ENCODE measurements around the gene PLPPR5. TPM values are rescaled to one million over a fixed set of nuclear protein-coding genes. Genes with fewer than 3 reads are reported as not detected.

PLPPR5 gene
- total RNA-seq, 4 donors from 2014 or later: 0.20 TPM; not detected in 3

- H3K27ac ChIP-seq: no peak overlapping the region
- no peaks in the 10 kb centered on the region for H3K36me3 ChIP-seq
- peaks cover 0 to 18% (median 5%) of the 10 kb centered on the region in 4 donors for H3K4me1 ChIP-seq
- no peak for TF ChIP-seq EP300 (IDR thresholded peaks at IDR 0.05)
- TF ChIP-seq CTCF (IDR thresholded peaks at IDR 0.05): no peak
- no peak for TF ChIP-seq POLR2A (IDR thresholded peaks at IDR 0.05)
- no peaks in the 10 kb centered on the region for H3K9me3 ChIP-seq
- no peak for DNase-seq (ENCODE audit: low spot score in 2 of 2)
- peaks cover 0 to 51% of the 10 kb centered on the region in 2 donors for H3K27me3 ChIP-seq
- 20 to 22% methylated on average over 20 of the region's 20 CpGs for WGBS, 2 donors
- peak overlapping the region in 2 of 4 donors; percentile 26 to 54 for H3K4me3 ChIP-seq
Observed at GRCh38 chr1:99003581-99004253, 944 bp downstream of the PLPPR5 start.

GRCh38 chr1:98992844-98993243 lies 11.8 kb downstream of the PLPPR5 start:
- Histone ChIP-seq H3K27me3 (no peaks in the 10 kb centered on the region), H3K9me3 (no peaks in the 10 kb centered on the region), H3K4me3 (no peak overlapping the region), H3K4me1 (no peaks in the 10 kb centered on the region), H3K27ac (no peak overlapping the region), H3K36me3 (no peaks in the 10 kb centered on the region)
- WGBS, 2 donors: 53 to 63% methylated on average over 3 of the region's 3 CpGs
- no peak for DNase-seq (ENCODE audit: low spot score in 2 of 2)
- no peak for TF ChIP-seq CTCF (IDR thresholded peaks at IDR 0.05)
- no peak for TF ChIP-seq EP300 (IDR thresholded peaks at IDR 0.05)

GRCh38 chr1:98991127-98992012 lies 13.3 kb downstream of the PLPPR5 start:
- TF ChIP-seq POLR2A (IDR thresholded peaks at IDR 0.05) (no peak), EP300 (IDR thresholded peaks at IDR 0.05) (no peak), CTCF (IDR thresholded peaks at IDR 0.05) (no peak)
- Histone ChIP-seq H3K9me3 (no peaks in the 10 kb centered on the region), H3K4me3 (no peak overlapping the region), H3K4me1 (no peaks in the 10 kb centered on the region), H3K27ac (no peak overlapping the region), H3K27me3 (no peaks in the 10 kb centered on the region), H3K36me3 (no peaks in the 10 kb centered on the region)
- 72 to 85% methylated on average over 4 of the region's 4 CpGs for WGBS, 2 donors
- no peak for DNase-seq (ENCODE audit: low spot score in 2 of 2)

- TF ChIP-seq CTCF (IDR thresholded peaks at IDR 0.05) (no peak), POLR2A (IDR thresholded peaks at IDR 0.05) (no peak)
- Histone ChIP-seq H3K4me1 (no peaks in the 10 kb centered on the region), H3K27ac (no peak overlapping the region), H3K4me3 (no peak overlapping the region), H3K9me3 (no peaks in the 10 kb centered on the region), H3K36me3 (no peaks in the 10 kb centered on the region), H3K27me3 (no peaks in the 10 kb centered on the region)
- 86 to 88% methylated on average over 1 of the region's 1 CpG for WGBS, 2 donors
- DNase-seq (ENCODE audit: low spot score in 2 of 2): no peak
Observed at GRCh38 chr1:98989556-98989907, 15.1 kb downstream of the PLPPR5 start.

GRCh38 chr1:98988904-98989555 lies 15.6 kb downstream of the PLPPR5 start:
- Histone ChIP-seq H3K4me3 (no peak overlapping the region), H3K36me3 (no peaks in the 10 kb centered on the region), H3K27ac (no peak overlapping the region), H3K27me3 (no peaks in the 10 kb centered on the region), H3K4me1 (no peaks in the 10 kb centered on the region), H3K9me3 (no peaks in the 10 kb centered on the region)
- 70 to 78% methylated on average over 2 of the region's 2 CpGs for WGBS, 2 donors
- no peak for DNase-seq (ENCODE audit: low spot score in 2 of 2)
- TF ChIP-seq POLR2A (IDR thresholded peaks at IDR 0.05): no peak
- TF ChIP-seq CTCF (IDR thresholded peaks at IDR 0.05): no peak
- no peak for TF ChIP-seq EP300 (IDR thresholded peaks at IDR 0.05)
